Measurements from ENCODE around the gene CRYBB3. TPM values are rescaled to one million over a fixed set of nuclear protein-coding genes. Genes with fewer than 3 reads are reported as not detected.
"Not testable (repeated sequence)": the region's sequence is repeated elsewhere in the genome, so short reads cannot be mapped to it uniquely, and the experiment has no call there.

Gene CRYBB3
- total RNA-seq, 4 donors from 2014 or later, result not detected

DNA sequence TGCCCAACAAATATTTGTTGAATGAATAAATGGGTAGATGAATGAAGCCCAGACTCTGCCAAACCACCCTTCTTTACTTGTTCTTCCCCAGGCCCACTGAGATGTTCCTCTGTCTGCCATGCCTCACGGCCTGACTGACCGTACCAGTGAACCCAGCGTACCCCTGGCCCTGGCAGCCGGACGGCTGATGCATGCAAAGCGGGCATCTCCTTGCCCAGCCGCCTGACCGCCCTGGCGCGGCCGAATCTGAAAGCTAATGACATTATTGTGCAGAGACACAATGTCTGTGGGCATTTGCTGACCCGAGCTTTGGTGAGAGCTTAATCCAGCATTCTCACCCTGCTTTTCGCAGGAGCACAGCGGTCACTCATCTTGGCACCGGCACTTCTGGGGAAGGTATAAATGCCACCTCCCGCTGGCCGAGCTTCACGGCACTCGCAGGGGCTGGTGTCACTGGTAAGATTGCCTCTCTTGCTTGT, 19.6 kb downstream of the CRYBB3 start, which contains the start of gene CRYBB2:
TSS of gene CRYBB2 (plus strand) at position 429 of the 479 bp plus-strand sequence. CDS start 1,791 bp downstream, outside the sequence.
- H3K4me1 ChIP-seq, result no peaks in the 10 kb centered on the region
- peaks cover 45% of the 10 kb centered on the region for H3K27me3 ChIP-seq
- TF ChIP-seq, protein P1, sequence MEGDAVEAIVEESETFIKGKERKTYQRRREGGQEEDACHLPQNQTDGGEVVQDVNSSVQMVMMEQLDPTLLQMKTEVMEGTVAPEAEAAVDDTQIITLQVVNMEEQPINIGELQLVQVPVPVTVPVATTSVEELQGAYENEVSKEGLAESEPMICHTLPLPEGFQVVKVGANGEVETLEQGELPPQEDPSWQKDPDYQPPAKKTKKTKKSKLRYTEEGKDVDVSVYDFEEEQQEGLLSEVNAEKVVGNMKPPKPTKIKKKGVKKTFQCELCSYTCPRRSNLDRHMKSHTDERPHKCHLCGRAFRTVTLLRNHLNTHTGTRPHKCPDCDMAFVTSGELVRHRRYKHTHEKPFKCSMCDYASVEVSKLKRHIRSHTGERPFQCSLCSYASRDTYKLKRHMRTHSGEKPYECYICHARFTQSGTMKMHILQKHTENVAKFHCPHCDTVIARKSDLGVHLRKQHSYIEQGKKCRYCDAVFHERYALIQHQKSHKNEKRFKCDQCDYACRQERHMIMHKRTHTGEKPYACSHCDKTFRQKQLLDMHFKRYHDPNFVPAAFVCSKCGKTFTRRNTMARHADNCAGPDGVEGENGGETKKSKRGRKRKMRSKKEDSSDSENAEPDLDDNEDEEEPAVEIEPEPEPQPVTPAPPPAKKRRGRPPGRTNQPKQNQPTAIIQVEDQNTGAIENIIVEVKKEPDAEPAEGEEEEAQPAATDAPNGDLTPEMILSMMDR (IDR thresholded peaks at IDR 0.05), result no peak
- TF ChIP-seq EP300 (IDR thresholded peaks at IDR 0.05), result no peak
- no peak for TF ChIP-seq POLR2A (IDR thresholded peaks at IDR 0.05)
- TF ChIP-seq POLR2AphosphoS5 (IDR thresholded peaks at IDR 0.05), result no peak
- WGBS, 2 donors (ENCODE audit: low coverage in 1 of 2), result 76 to 91% methylated on average over 5 to 10 of the region's 19 CpGs
- no peak within 1 kb of the TSS for H3K27ac ChIP-seq
- no peaks in the 10 kb centered on the region for H3K9me3 ChIP-seq
- H3K36me3 ChIP-seq, result no peaks in the 10 kb centered on the region
- H3K4me3 ChIP-seq, result no peak within 1 kb of the TSS
- ATAC-seq, result no peak

DNA sequence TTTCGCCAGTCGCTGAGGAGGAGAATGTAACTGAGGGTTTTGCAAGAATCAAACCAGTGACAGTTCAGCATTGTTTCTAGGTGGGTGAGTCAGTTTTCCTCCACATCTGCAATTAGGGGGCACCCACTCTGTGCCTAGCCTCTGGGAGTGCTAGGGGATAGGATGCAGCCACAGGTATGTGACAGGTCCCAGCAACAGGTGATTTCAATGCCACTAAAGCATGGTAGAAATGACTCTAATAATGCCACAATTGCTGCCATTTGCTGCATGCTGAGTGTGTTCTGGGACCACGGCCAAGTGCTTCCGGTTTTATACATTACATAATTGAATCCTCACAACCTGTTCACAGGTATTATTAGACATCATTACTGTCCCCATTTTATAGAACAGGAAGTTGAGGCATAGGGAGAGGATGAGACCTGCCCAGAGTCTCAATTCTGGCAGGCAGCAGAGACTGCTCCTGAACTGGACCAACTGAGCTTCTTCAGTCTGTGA, 20.3 kb downstream of the CRYBB3 start:
- no peak overlapping the region for H3K4me3 ChIP-seq
- no peaks in the 10 kb centered on the region for H3K36me3 ChIP-seq
- peaks cover 51% of the 10 kb centered on the region for H3K27me3 ChIP-seq
- 42 to 51% methylated on average over 2 to 4 of the region's 4 CpGs for WGBS, 2 donors (ENCODE audit: low coverage in 1 of 2)
- H3K9me3 ChIP-seq, result no peaks in the 10 kb centered on the region
- H3K27ac ChIP-seq, result no peak overlapping the region
- no peaks in the 10 kb centered on the region for H3K4me1 ChIP-seq
- ATAC-seq, result no peak
- no peak for TF ChIP-seq EP300 (IDR thresholded peaks at IDR 0.05)
- no peak for TF ChIP-seq POLR2A (IDR thresholded peaks at IDR 0.05)
- TF ChIP-seq, protein P1 (IDR thresholded peaks at IDR 0.05), result no peak
- TF ChIP-seq POLR2AphosphoS5 (IDR thresholded peaks at IDR 0.05), result no peak

DNA sequence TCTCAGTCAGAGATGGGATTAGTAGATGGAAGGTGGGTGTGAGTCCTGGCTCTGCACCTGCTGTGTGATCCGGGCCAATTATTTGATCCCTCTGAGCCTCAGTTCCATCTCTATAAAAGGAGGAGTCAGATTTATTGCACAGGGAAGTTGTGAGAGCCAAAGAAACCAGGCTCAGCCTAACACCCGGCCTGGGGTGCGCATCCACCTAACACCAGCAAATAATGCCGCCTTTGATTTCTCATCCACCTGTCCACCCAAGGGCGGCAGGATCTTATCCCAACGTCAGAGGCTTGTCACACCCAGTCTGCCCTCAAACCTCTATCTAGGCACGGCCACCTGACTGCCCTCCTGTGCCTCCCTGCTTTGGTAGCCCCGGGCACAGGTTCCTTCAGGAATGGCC, 22.1 kb downstream of the CRYBB3 start:
- ATAC-seq, result no peak
- TF ChIP-seq POLR2A (IDR thresholded peaks at IDR 0.05) (no peak), POLR2AphosphoS5 (IDR thresholded peaks at IDR 0.05) (no peak), EP300 (IDR thresholded peaks at IDR 0.05) (no peak)
- TF ChIP-seq, protein P1 (IDR thresholded peaks at IDR 0.05), result no peak
- H3K36me3 ChIP-seq, result no peaks in the 10 kb centered on the region
- H3K4me3 ChIP-seq, result no peak overlapping the region
- 40 to 65% methylated on average over 1 to 6 of the region's 8 CpGs for WGBS, 2 donors (ENCODE audit: low coverage in 1 of 2)
- H3K9me3 ChIP-seq, result no peaks in the 10 kb centered on the region
- H3K27me3 ChIP-seq, result peaks cover 53% of the 10 kb centered on the region
- no peak overlapping the region for H3K27ac ChIP-seq
- no peaks in the 10 kb centered on the region for H3K4me1 ChIP-seq

DNA sequence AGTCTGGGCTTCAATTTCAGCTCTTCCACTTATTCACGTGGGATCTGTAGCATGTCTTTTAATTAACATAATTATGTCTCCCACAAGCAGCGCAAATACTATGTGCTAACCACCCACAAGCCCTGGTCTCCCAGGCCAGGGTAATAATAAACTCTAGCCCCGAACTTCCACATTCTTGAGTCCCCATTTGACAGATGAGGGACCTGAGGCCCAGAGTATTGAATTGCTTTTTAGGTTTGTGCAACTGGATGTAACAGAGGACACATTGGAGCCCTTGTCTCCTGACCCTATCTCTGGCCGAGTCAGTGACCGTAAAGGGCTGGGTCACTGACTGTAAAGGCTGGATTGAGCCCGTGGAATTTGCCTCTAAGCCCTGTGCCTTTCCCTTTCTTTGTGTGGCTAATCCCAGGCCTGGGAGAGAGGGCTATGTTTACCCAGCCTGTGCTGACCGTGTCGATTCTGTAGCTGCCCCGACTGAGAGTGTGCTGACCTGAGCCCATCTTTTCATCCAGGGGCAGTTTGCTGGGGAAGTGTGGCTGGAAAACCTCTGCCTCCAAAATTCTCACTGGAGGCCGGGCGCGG, 23.7 kb downstream of the CRYBB3 start:
- Histone ChIP-seq H3K36me3 (no peaks in the 10 kb centered on the region), H3K27ac (no peak overlapping the region), H3K4me3 (no peak overlapping the region), H3K4me1 (no peaks in the 10 kb centered on the region), H3K27me3 (peaks cover 43% of the 10 kb centered on the region), H3K9me3 (no peaks in the 10 kb centered on the region)
- TF ChIP-seq EP300 (IDR thresholded peaks at IDR 0.05) (no peak), POLR2AphosphoS5 (IDR thresholded peaks at IDR 0.05) (no peak), POLR2A (IDR thresholded peaks at IDR 0.05) (no peak)
- TF ChIP-seq, protein P1 (IDR thresholded peaks at IDR 0.05), result no peak
- no peak for ATAC-seq
- WGBS, 2 donors (ENCODE audit: low coverage in 1 of 2), result 63% methylated on average over 3 of the region's 12 CpGs; no CpG with 5 or more reads in 1 of the 2 donors

DNA sequence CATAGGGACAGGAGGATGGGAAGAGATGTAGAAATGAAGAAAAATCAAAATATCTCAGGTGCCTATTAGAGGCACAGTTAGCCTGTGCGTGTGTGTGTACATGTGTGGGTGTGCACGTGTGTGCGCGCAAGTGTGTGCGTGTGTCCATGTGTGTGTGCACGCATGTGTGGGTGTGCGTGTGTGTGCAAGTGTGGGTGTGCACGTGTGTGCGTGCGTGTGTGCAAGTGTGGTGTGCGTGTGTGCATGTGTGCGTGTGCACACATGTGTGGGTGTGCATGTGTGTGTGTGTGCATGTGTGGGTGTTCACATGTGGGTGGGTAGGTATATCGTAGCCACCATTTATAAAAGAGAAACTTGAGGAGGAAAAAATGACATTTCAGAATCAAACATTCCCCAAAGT, 29.2 kb downstream of the CRYBB3 start:
- WGBS, 2 donors (ENCODE audit: low coverage in 1 of 2), result 83 to 88% methylated on average over 9 to 13 of the region's 13 CpGs
- no peak overlapping the region for H3K27ac ChIP-seq

DNA sequence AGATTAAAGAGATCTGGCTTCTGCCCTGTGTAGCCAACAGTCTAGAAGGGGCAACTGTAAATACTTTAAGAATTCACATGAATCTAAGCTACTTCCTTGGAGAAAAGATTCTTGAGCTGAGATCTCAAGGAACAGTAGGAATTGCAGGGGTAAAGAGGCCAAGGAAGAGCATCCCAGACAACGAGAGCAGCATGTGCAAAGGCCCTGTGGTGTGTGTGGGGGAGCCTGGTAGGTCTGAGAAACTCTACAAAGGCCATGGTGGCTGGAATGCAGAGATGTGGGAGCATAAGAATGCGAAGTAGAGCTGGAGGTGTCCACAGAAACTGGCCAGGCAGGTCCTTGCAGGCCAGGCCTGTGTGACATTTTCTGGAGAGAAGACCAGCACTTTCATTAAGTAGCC, 31.1 kb downstream of the CRYBB3 start:
- WGBS, 2 donors (ENCODE audit: low coverage in 1 of 2), result 68 to 75% methylated on average over 1 to 2 of the region's 2 CpGs
- not testable (repeated sequence) for ATAC-seq

More for the DNA sequence above, 29.2 kb downstream of the CRYBB3 start:
- Histone ChIP-seq H3K9me3 (no peaks in the 10 kb centered on the region), H3K4me3 (no peak overlapping the region), H3K4me1 (no peaks in the 10 kb centered on the region), H3K27me3 (peaks cover 44% of the 10 kb centered on the region), H3K36me3 (no peaks in the 10 kb centered on the region)
- no peak for TF ChIP-seq POLR2A (IDR thresholded peaks at IDR 0.05)
- TF ChIP-seq POLR2AphosphoS5 (IDR thresholded peaks at IDR 0.05), result no peak
- TF ChIP-seq EP300 (IDR thresholded peaks at IDR 0.05), result no peak
- TF ChIP-seq, protein P1 (IDR thresholded peaks at IDR 0.05), result no peak
- ATAC-seq, result no peak

More for the DNA sequence above, 31.1 kb downstream of the CRYBB3 start:
- not testable (repeated sequence) for H3K4me1 ChIP-seq, H3K9me3 ChIP-seq, H3K36me3 ChIP-seq, H3K4me3 ChIP-seq, H3K27ac ChIP-seq
- peaks cover 50% of the 10 kb centered on the region for H3K27me3 ChIP-seq
